DOHH2 (cell line): ENCODE results near the gene MAP4K3.

ENCODE experiments used
- H3F3A ChIP-seq: fragments of 200-600 bp; sonication (generic), shearing (Covaris generic); 2 replicates; pipeline ENCODE4 v1.6.0; 2016; ENCODE audit warnings: antibody characterized with exemption, mild to moderate bottlenecking; ENCODE audit not compliant: control insufficient read depth, insufficient read depth
- H3K27ac ChIP-seq: fragments of 200-600 bp; sonication (generic); 2 replicates; pipeline ENCODE4 v1.5.1; 2014; ENCODE audit warnings: low read depth, mild to moderate bottlenecking, low read length, moderate library complexity
- H3K27me3 ChIP-seq: fragments of 200-600 bp; sonication (generic); 2 replicates; pipeline ENCODE4 v1.6.1; 2014; ENCODE audit warnings: mild to moderate bottlenecking, low read length, mixed read lengths; ENCODE audit not compliant: control insufficient read depth
- H3K36me3 ChIP-seq: fragments of 200-600 bp; sonication (generic); 2 replicates; pipeline ENCODE4 v1.6.1; 2014; ENCODE audit warnings: mild to moderate bottlenecking, low read length, moderate library complexity, mixed read lengths; ENCODE audit not compliant: control insufficient read depth
- H3K4me1 ChIP-seq: fragments of 200-600 bp; sonication (generic); 2 replicates; pipeline ENCODE4 v1.6.1; 2014; ENCODE audit warnings: mild to moderate bottlenecking, low read length, mixed read lengths; ENCODE audit not compliant: control insufficient read depth
- H3K4me2 ChIP-seq: fragments of 200-600 bp; sonication (generic); 2 replicates; pipeline ENCODE4 v1.6.0; 2014; ENCODE audit warnings: mild to moderate bottlenecking, low read length, moderate library complexity
- H3K4me3 ChIP-seq: fragments of 200-600 bp; sonication (generic); 2 replicates; pipeline ENCODE4 v1.5.1; 2014; ENCODE audit warnings: mild to moderate bottlenecking, low read length, mixed read lengths
- H3K79me2 ChIP-seq: fragments of 200-600 bp; sonication (generic); 2 replicates; pipeline ENCODE4 v1.6.1; 2014; ENCODE audit warnings: mild to moderate bottlenecking, low read length, mixed read lengths; ENCODE audit not compliant: control insufficient read depth
- H3K9me2 ChIP-seq: fragments of 200-600 bp; sonication (generic); replicated peaks from 2 replicates; pipeline ENCODE4 v1.6.1; 2014; ENCODE audit warnings: mild to moderate bottlenecking, low read length, mixed read lengths; ENCODE audit not compliant: control insufficient read depth
- H3K9me3 ChIP-seq: fragments of 200-600 bp; sonication (generic); 2 replicates; pipeline ENCODE4 v1.6.1; 2014; ENCODE audit warnings: antibody characterized with exemption, low read length, mixed read lengths; ENCODE audit not compliant: control insufficient read depth, insufficient read depth
- H4K20me1 ChIP-seq: fragments of 200-600 bp; sonication (generic); 2 replicates; pipeline ENCODE4 v1.6.0; 2014; ENCODE audit warnings: low read depth, mild to moderate bottlenecking, antibody characterized with exemption, low read length, moderate library complexity; ENCODE audit not compliant: control insufficient read depth, insufficient read depth
- EZH2phosphoT487 ChIP-seq: fragments of 200-600 bp; sonication (generic); IDR thresholded peaks from 2 replicates; pipeline ENCODE4 v1.6.1; 2017; ENCODE audit warnings: borderline replicate concordance, mild to moderate bottlenecking, antibody characterized with exemption, low read length, moderate library complexity, mixed read lengths
- TF ChIP-seq, protein P1 (sequence below): fragments of 200-600 bp; sonication (generic); IDR thresholded peaks from one replicate; pipeline ENCODE4 v1.5.1; 2014; ENCODE audit warnings: antibody characterized with exemption, mild to moderate bottlenecking, low read depth, low read length; ENCODE audit not compliant: poor library complexity, severe bottlenecking

The MAP4K3 gene

DNA sequence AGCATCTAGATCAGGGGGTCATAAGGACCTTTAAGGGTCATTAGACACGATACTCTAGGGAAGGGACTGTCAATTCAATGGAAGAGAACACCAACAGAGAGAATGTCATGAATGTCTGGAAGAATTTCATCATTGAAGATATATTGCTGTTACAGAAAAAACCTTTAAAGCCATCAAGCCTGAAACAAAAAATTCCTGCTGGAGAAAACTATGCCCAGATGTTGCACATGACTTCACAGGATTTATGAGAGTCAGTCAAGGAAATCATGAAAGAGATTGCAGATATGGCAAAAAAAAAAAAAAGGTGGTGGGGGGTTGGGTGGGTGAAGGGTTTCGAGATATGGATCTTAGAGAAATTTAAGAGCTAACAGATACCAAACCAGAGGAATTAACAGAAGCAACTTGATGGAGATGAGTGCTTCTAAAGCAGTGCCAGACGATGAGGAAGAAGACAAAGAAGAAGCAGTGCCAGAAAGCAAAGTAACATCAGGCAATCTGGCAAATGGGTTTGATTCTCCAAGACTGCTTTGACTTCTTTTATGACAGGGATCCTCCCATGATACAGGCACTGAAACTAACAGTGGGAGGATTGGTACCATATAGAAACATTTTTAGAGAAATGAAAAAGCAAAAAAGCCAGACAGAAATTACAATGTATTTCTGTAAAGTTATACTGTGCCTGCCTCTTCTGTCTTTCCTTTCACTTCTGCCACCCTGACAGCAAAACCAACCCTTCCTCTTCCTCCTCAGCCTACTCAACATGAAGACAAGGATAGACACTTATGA, 28.5 kb downstream of the MAP4K3 start:
- Histone ChIP-seq H3K4me3 (no peak overlapping the region), H3K9me2 (no peaks in the 10 kb centered on the region), H3K27me3 (no peaks in the 10 kb centered on the region), H3K79me2 (peaks cover 87% of the 10 kb centered on the region), H3K36me3 (no peaks in the 10 kb centered on the region), H3F3A (no peaks in the 10 kb centered on the region), H3K27ac (no peak overlapping the region), H3K4me1 (peaks cover 85% of the 10 kb centered on the region), H3K9me3 (no peaks in the 10 kb centered on the region), H3K4me2 (peak overlapping the region; percentile 4), H4K20me1 (no peaks in the 10 kb centered on the region)
- TF ChIP-seq EZH2phosphoT487: no peak
- TF ChIP-seq, protein P1, sequence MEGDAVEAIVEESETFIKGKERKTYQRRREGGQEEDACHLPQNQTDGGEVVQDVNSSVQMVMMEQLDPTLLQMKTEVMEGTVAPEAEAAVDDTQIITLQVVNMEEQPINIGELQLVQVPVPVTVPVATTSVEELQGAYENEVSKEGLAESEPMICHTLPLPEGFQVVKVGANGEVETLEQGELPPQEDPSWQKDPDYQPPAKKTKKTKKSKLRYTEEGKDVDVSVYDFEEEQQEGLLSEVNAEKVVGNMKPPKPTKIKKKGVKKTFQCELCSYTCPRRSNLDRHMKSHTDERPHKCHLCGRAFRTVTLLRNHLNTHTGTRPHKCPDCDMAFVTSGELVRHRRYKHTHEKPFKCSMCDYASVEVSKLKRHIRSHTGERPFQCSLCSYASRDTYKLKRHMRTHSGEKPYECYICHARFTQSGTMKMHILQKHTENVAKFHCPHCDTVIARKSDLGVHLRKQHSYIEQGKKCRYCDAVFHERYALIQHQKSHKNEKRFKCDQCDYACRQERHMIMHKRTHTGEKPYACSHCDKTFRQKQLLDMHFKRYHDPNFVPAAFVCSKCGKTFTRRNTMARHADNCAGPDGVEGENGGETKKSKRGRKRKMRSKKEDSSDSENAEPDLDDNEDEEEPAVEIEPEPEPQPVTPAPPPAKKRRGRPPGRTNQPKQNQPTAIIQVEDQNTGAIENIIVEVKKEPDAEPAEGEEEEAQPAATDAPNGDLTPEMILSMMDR: no peak

DNA sequence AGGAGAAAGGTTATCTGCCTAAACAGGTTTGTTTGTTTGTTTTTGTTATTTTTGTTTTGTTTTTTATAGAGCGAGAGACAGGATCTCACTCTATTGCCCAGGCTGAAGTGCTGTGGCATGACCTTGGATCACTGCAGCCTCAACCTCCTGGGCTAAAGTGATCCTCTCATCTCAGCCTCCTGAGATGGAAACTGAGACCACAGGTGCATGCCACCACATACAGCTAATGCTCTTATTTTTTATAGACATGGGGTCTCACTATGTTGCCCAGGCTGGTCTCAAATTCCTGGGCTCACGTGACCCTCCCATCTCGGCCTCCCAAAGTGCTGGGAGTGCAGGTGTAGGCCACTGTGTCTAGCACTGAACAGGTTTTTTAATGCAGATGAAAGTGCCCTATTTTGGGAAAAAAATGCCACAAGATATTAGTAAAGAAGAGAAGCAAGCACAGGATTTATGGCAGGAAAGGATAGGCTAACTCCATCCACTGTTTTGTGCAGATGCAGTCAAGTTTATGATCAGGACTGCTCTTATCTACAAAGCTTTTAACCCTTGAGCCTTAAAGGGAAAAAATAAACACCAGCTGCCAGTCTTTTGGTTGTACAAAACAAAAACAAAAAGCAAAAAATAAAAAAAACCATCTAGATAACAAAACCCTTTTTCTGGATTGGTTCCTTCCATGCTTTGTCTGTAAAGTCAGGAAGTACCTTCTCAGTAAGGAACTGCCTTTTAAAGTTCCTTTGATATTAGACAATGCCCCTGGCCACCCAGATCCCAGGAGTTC, 29.4 kb downstream of the MAP4K3 start:
- TF ChIP-seq, protein P1: no peak
- TF ChIP-seq EZH2phosphoT487: no peak
- no peaks in the 10 kb centered on the region for H3K9me2 ChIP-seq
- peak overlapping the region; percentile 4; the same call in 1 of the 2 replicates for H3K4me2 ChIP-seq
- no peaks in the 10 kb centered on the region for H4K20me1 ChIP-seq
- no peaks in the 10 kb centered on the region for H3K9me3 ChIP-seq
- peaks cover 87% of the 10 kb centered on the region for H3K4me1 ChIP-seq
- no peaks in the 10 kb centered on the region for H3F3A ChIP-seq
- H3K27ac ChIP-seq: no peak overlapping the region
- H3K27me3 ChIP-seq: no peaks in the 10 kb centered on the region
- no peaks in the 10 kb centered on the region for H3K36me3 ChIP-seq
- H3K79me2 ChIP-seq: peaks cover 85% of the 10 kb centered on the region
- no peak overlapping the region for H3K4me3 ChIP-seq

DNA sequence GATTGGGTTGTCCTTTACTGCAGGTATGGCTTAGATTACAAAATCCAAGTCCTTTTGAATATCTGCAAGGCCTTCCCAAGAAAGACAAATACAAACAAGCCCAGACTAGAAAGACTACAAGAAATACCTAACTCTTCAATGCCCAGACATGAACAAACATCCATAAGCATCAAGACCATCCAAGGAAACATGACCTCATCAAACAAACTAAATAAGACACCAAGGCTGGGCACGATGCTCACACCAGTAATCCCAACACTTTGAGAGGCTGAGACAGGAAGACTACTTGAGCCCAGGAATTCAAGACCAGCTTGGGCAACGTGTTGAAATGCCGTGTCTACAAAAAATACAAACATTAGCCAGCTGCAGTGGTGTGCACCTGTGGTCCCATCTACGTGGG, 31.7 kb downstream of the MAP4K3 start:
- Histone ChIP-seq H3K4me2 (no peak overlapping the region), H3K79me2 (peaks cover 85% of the 10 kb centered on the region), H3K4me1 (peaks cover 77% of the 10 kb centered on the region), H3K36me3 (no peaks in the 10 kb centered on the region), H3K27me3 (no peaks in the 10 kb centered on the region), H4K20me1 (no peaks in the 10 kb centered on the region), H3K4me3 (no peak overlapping the region), H3K27ac (no peak overlapping the region), H3K9me2 (no peaks in the 10 kb centered on the region), H3F3A (no peaks in the 10 kb centered on the region), H3K9me3 (no peaks in the 10 kb centered on the region)
- TF ChIP-seq, protein P1: no peak
- no peak for TF ChIP-seq EZH2phosphoT487
